ENCODE data around the gene SGMS2.

DNA sequence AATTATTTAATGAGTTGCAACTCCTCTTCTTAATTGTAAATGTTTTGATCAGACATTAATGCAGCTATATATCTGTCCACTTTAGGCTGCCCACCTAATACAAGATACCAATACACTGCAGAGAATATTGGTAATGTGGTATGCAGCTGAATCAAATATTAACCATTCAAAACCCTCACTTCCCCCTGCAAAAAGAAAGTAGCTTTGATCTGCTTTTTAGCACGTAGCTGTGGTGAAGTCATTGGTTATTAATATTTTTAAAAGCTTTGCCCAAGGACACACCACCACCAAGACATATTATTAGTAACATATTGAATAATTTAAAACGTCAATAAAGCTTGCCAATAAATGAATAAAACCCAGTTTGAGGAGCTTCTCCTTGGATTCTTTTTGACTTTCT is 78.0 kb downstream of the SGMS2 start:
- TF ChIP-seq, protein P1, sequence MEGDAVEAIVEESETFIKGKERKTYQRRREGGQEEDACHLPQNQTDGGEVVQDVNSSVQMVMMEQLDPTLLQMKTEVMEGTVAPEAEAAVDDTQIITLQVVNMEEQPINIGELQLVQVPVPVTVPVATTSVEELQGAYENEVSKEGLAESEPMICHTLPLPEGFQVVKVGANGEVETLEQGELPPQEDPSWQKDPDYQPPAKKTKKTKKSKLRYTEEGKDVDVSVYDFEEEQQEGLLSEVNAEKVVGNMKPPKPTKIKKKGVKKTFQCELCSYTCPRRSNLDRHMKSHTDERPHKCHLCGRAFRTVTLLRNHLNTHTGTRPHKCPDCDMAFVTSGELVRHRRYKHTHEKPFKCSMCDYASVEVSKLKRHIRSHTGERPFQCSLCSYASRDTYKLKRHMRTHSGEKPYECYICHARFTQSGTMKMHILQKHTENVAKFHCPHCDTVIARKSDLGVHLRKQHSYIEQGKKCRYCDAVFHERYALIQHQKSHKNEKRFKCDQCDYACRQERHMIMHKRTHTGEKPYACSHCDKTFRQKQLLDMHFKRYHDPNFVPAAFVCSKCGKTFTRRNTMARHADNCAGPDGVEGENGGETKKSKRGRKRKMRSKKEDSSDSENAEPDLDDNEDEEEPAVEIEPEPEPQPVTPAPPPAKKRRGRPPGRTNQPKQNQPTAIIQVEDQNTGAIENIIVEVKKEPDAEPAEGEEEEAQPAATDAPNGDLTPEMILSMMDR (IDR thresholded peaks at IDR 0.05): no peak
- no peak for TF ChIP-seq POLR2A (IDR thresholded peaks at IDR 0.05)
